Upper lobe of left lung (tissue), 4 donors: ENCODE results near the gene THAP4.

Experiments
- POLR2A ChIP-seq, 4 donors: fragments of 450-650 bp; IDR thresholded peaks; one replicate each; pipeline ENCODE4 v1.5.1; 2016 to 2017; ENCODE audit warnings: antibody characterized with exemption in 4 of 4, mild to moderate bottlenecking in 2 of 4
- POLR2AphosphoS5 ChIP-seq, 2 donors: sonication (generic); formaldehyde crosslinking; IDR thresholded peaks; one replicate each; pipeline ENCODE4 v1.5.1; 2017; ENCODE audit warnings: antibody characterized with exemption in 2 of 2

DNA sequence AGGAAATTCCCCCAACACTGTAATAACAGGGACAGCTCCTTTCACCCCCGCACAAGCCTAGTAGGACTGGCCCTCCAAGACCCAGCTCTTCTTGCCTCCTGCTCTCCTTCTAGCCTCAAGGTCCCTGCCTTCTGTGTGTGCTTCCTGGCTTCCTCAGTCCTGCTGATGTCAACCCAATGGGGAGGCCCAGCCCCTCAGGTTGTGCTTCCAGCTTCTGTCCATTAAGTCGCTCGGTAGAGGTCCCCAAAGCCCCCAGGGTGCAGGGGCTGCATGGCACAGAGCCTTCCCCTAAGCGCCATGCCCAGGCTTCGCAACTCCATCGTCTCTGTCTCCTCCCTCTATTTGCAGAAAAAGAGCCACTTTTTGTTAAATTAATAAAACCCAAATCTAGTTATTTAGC, 39.4 kb downstream of the THAP4 start:
- TF ChIP-seq POLR2AphosphoS5 (IDR thresholded peaks at IDR 0.05) = no peak
- TF ChIP-seq POLR2A (IDR thresholded peaks at IDR 0.05) = no peak
